GM23248 (cell line): ENCODE data around the gene CHST11.

ENCODE experiments used
- EZH2 ChIP-seq: fragments of 200-600 bp; sonication (generic); IDR thresholded peaks from 2 replicates; pipeline ENCODE4 v1.6.1; 2018; ENCODE audit warnings: antibody characterized with exemption, mild to moderate bottlenecking; ENCODE audit not compliant: insufficient read depth, poor library complexity, severe bottlenecking
- EZH2phosphoT487 ChIP-seq: fragments of 200-600 bp; sonication (generic); IDR thresholded peaks from 2 replicates; pipeline ENCODE4 v1.6.1; 2018; ENCODE audit warnings: antibody characterized with exemption, moderate library complexity, mild to moderate bottlenecking, low read depth; ENCODE audit not compliant: insufficient read depth

- TF ChIP-seq EZH2 (no peak), EZH2phosphoT487 (no peak)
Observed at GRCh38 chr12:104651811-104652210, 195.1 kb downstream of the CHST11 start.
